SK-N-SH treated with all-trans-retinoic acid at 6 μM for 48 hours (cell line): ENCODE measurements around the gene C2CD3.

Source experiments
- ARNTL ChIP-seq: fragments of 450-650 bp; formaldehyde crosslinking; IDR thresholded peaks from 2 replicates; pipeline ENCODE4 v1.5.0; 2020; ENCODE audit warnings: low read depth, mild to moderate bottlenecking, moderate library complexity, borderline replicate concordance
- BACH2 ChIP-seq: fragments of 250-450 bp; sonication (Bioruptor Pico); IDR thresholded peaks from 2 replicates; pipeline ENCODE4 v1.9.0; 2021; ENCODE audit warnings: mild to moderate bottlenecking, borderline replicate concordance
- OSR1 ChIP-seq: fragments of 250-450 bp; sonication (Bioruptor Pico); IDR thresholded peaks from 2 replicates; pipeline ENCODE4 v1.8.0; 2022; ENCODE audit warnings: moderate library complexity, mild to moderate bottlenecking, inconsistent platforms
- PPARA ChIP-seq: fragments of 250-450 bp; sonication (Bioruptor Pico); IDR thresholded peaks from 2 replicates; pipeline ENCODE4 v1.5.0; 2020; ENCODE audit warnings: mild to moderate bottlenecking, borderline replicate concordance
- TCF4 ChIP-seq: fragments of 250-450 bp; sonication (Bioruptor Pico); IDR thresholded peaks from 2 replicates; pipeline ENCODE4 v1.8.0; 2021; ENCODE audit warnings: mild to moderate bottlenecking, moderate library complexity, borderline replicate concordance
- TF ChIP-seq, protein P1 (sequence below): fragments of 250-450 bp; sonication (Bioruptor Pico); IDR thresholded peaks from 2 replicates; pipeline ENCODE4 v1.5.1; 2021; ENCODE audit warnings: mild to moderate bottlenecking, moderate library complexity
- TF ChIP-seq, protein P2 (sequence below): fragments of 250-450 bp; sonication (Bioruptor Pico); IDR thresholded peaks from 2 replicates; pipeline ENCODE4 v1.8.0; 2021; ENCODE audit warnings: low read depth, mild to moderate bottlenecking, moderate library complexity, borderline replicate concordance
- TF ChIP-seq, protein P3 (sequence below): fragments of 250-450 bp; sonication (Bioruptor Pico); IDR thresholded peaks from 2 replicates; pipeline ENCODE4 v1.8.0; 2020; ENCODE audit warnings: mild to moderate bottlenecking, moderate library complexity, borderline replicate concordance

DNA sequence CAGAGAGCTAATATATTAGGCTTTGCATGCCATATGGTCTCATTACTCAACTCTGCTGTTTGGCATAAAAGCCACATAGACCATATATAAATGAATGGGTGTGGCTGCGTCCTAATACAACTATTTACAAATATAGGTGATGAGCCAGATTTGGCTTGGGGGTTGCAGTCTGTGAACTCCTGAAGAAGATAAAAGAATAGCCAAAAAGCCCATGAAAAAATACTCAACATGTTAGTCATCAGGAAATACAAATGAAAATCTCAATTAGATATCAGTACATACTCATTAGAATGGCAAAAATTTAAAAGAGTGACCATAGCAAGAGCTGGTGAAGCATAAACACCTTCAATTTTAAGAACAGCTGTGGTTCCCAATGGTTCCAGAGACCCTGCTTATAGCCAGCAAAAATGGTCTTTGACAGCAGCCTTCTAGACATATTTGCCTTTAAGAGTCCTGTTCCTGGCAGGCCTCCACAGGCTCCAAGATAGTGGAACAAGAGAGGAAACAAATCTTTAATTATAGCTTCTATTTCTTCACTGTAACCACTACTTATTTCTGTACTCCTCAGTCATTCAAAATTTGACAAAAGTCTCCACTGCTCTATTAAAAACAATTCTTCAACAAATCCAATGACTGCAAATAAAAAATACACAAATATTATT lies 16.1 kb downstream of the C2CD3 start:
- TF ChIP-seq BACH2 (CRISPR knock-in tag) (no peak), ARNTL (CRISPR knock-in tag) (no peak), OSR1 (no peak), PPARA (no peak), TCF4 (CRISPR knock-in tag) (no peak)
- TF ChIP-seq, protein P1, sequence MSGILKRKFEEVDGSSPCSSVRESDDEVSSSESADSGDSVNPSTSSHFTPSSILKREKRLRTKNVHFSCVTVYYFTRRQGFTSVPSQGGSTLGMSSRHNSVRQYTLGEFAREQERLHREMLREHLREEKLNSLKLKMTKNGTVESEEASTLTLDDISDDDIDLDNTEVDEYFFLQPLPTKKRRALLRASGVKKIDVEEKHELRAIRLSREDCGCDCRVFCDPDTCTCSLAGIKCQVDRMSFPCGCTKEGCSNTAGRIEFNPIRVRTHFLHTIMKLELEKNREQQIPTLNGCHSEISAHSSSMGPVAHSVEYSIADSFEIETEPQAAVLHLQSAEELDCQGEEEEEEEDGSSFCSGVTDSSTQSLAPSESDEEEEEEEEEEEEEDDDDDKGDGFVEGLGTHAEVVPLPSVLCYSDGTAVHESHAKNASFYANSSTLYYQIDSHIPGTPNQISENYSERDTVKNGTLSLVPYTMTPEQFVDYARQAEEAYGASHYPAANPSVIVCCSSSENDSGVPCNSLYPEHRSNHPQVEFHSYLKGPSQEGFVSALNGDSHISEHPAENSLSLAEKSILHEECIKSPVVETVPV = no peak
- TF ChIP-seq, protein P2, sequence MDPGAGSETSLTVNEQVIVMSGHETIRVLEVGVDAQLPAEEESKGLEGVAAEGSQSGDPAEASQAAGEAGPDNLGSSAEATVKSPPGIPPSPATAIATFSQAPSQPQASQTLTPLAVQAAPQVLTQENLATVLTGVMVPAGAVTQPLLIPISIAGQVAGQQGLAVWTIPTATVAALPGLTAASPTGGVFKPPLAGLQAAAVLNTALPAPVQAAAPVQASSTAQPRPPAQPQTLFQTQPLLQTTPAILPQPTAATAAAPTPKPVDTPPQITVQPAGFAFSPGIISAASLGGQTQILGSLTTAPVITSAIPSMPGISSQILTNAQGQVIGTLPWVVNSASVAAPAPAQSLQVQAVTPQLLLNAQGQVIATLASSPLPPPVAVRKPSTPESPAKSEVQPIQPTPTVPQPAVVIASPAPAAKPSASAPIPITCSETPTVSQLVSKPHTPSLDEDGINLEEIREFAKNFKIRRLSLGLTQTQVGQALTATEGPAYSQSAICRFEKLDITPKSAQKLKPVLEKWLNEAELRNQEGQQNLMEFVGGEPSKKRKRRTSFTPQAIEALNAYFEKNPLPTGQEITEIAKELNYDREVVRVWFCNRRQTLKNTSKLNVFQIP (CRISPR knock-in tag) = no peak
- TF ChIP-seq, protein P3, sequence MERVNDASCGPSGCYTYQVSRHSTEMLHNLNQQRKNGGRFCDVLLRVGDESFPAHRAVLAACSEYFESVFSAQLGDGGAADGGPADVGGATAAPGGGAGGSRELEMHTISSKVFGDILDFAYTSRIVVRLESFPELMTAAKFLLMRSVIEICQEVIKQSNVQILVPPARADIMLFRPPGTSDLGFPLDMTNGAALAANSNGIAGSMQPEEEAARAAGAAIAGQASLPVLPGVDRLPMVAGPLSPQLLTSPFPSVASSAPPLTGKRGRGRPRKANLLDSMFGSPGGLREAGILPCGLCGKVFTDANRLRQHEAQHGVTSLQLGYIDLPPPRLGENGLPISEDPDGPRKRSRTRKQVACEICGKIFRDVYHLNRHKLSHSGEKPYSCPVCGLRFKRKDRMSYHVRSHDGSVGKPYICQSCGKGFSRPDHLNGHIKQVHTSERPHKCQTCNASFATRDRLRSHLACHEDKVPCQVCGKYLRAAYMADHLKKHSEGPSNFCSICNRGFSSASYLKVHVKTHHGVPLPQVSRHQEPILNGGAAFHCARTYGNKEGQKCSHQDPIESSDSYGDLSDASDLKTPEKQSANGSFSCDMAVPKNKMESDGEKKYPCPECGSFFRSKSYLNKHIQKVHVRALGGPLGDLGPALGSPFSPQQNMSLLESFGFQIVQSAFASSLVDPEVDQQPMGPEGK = no peak
